HL-60/S4 (cell line): ENCODE measurements around the gene TP53TG3.
"Not testable (repeated sequence)": the region's sequence is repeated elsewhere in the genome, so short reads cannot be mapped to it uniquely, and the experiment has no call there.

ENCODE experiments used
- in situ Hi-C: fragments of 300-500 bp; cut with MboI; formaldehyde crosslinking; loops from 2 replicates; pipeline ENCODE4 v1.14.3; 2022; ENCODE audit warnings: low sequenced_read_pairs

The TP53TG3 gene

GRCh38 chr16:32676065-32676464, at the start of gene TP53TG3:
TSS of gene TP53TG3 (minus strand) at chr16:32676165. CDS start at chr16:32676097, 68 bp downstream.
- in situ Hi-C loops, result not testable (repeated sequence)

- in situ Hi-C loops, result not testable (repeated sequence)
Observed at GRCh38 chr16:32650876-32651275, 25.1 kb downstream of the TP53TG3 start.

GRCh38 chr16:32647562-32647961, 28.4 kb downstream of the TP53TG3 start:
- in situ Hi-C loops, result not testable (repeated sequence)

GRCh38 chr16:32646780-32647179, 29.2 kb downstream of the TP53TG3 start:
- in situ Hi-C loops, result not testable (repeated sequence)

- in situ Hi-C loops, result not testable (repeated sequence)
Observed at GRCh38 chr16:32646177-32646576, 29.8 kb downstream of the TP53TG3 start.

- in situ Hi-C loops, result not testable (repeated sequence)
Observed at GRCh38 chr16:32645278-32645908, 30.6 kb downstream of the TP53TG3 start.

GRCh38 chr16:32644715-32645114, 31.2 kb downstream of the TP53TG3 start:
- in situ Hi-C loops, result not testable (repeated sequence)

GRCh38 chr16:32637614-32638013, 38.4 kb downstream of the TP53TG3 start:
- in situ Hi-C loops, result not testable (repeated sequence)

GRCh38 chr16:32632096-32632495, 43.9 kb downstream of the TP53TG3 start:
- in situ Hi-C loops, result not testable (repeated sequence)
